Body of pancreas (tissue), 4 donors: Measurements from ENCODE around the gene GSG1L. TPM values are rescaled to one million over a fixed set of nuclear protein-coding genes. Genes with fewer than 3 reads are reported as not detected.

Experiments
- ATAC-seq: fragments of 150-250 bp; one replicate; pipeline ENCODE4 v1.9.1; 2016
- DNase-seq, 4 donors: peaks; one replicate each; pipeline ENCODE4 v3.0.0-alpha.2; 2019
- H3K27ac ChIP-seq, 4 donors: fragments of 200-600 bp; sonication (generic); 1 replicate in 3 of 4; 2 replicates in 1 of 4; pipeline versions ENCODE4 v1.5.1 to v1.6.1; 2016 to 2019; ENCODE audit warnings: mild to moderate bottlenecking in 1 of 4, mixed read lengths in 1 of 4, moderate library complexity in 1 of 4
- H3K27me3 ChIP-seq, 2 donors: fragments of 200-600 bp; sonication (generic); one replicate each; pipeline ENCODE4 v1.6.0; 2016; ENCODE audit warnings: mild to moderate bottlenecking in 1 of 2
- H3K36me3 ChIP-seq, 2 donors: fragments of 200-600 bp; sonication (generic); replicated peaks in 1 of 2; 2 replicates each; pipeline ENCODE4 v1.5.1; 2016; ENCODE audit warnings: low read depth in 2 of 2; ENCODE audit not compliant: insufficient read depth in 1 of 2
- H3K4me1 ChIP-seq: fragments of 200-600 bp; sonication (generic); one replicate; pipeline ENCODE4 v1.6.0; 2016
- H3K4me3 ChIP-seq, 2 donors: fragments of 200-600 bp; sonication (generic); 1 replicate in 1 of 2; 2 replicates in 1 of 2; pipeline ENCODE4 v1.5.1; 2016 to 2019
- H3K9me3 ChIP-seq, 3 donors: fragments of 200-600 bp; sonication (generic); 1 replicate in 2 of 3; 2 replicates in 1 of 3; pipeline ENCODE4 v1.5.1; 2016
- CTCF ChIP-seq, 7 experiments: fragments of 450-650 bp in 4 of 7; fragments of 200-600 bp in 3 of 7; sonication (generic) in 3 of 7; IDR thresholded peaks; one replicate each; pipeline ENCODE4 v1.5.1; 2016 to 2019; ENCODE audit warnings: antibody characterized with exemption in 7 of 7
- POLR2A ChIP-seq, 3 donors: fragments of 450-650 bp; IDR thresholded peaks; one replicate each; pipeline ENCODE4 v1.6.1; 2016; ENCODE audit warnings: antibody characterized with exemption in 3 of 3, mild to moderate bottlenecking in 2 of 3
- WGBS, 2 donors: methylation state at CpG; one replicate each; pipeline ENCODE4 v1.1.5; 2017; 5-methylcytosine and 5-hydroxymethylcytosine counted together
- intact Hi-C: fragments of 100-400 bp; cut with DNase I; formaldehyde crosslinking; loops from one replicate; pipeline ENCODE4 v1.15.1; 2023
- total RNA-seq, 2 donors: library from RNA; depleted of rRNA; stranded (reverse); fragments of >200 nt; gene quantifications; one replicate each; pipeline ENCODE4 v1.1.0, GENCODE V29; 2016

Gene GSG1L
- total RNA-seq, 2 donors from 2014 or later: not detected

- Histone ChIP-seq H3K4me1 (no peaks in the 10 kb centered on the region), H3K27me3 (no peaks in the 10 kb centered on the region), H3K36me3 (peaks cover 21 to 40% of the 10 kb centered on the region in 2 donors), H3K4me3 (no peak overlapping the region), H3K27ac (no peak overlapping the region), H3K9me3 (no peaks in the 10 kb centered on the region)
- ATAC-seq (no peak), DNase-seq (no peak)
- TF ChIP-seq POLR2A (IDR thresholded peaks at IDR 0.05) (no peak), CTCF (IDR thresholded peaks at IDR 0.05) (no peak)
- 95% methylated on average over 11 to 14 of the region's 14 CpGs for WGBS, 2 donors
- intact Hi-C loops: no loop called here
These were observed 37.5 kb upstream of the GSG1L start for GRCh38 chr16:28100810-28101532.

- ATAC-seq (no peak), DNase-seq (no peak)
- Histone ChIP-seq H3K36me3 (peaks cover 16 to 28% of the 10 kb centered on the region in 2 donors), H3K9me3 (no peaks in the 10 kb centered on the region), H3K4me3 (no peak overlapping the region), H3K27me3 (no peaks in the 10 kb centered on the region), H3K27ac (no peak overlapping the region), H3K4me1 (no peaks in the 10 kb centered on the region)
- WGBS, 2 donors: 94 to 97% methylated on average over 5 to 20 of the region's 20 CpGs
- TF ChIP-seq POLR2A (IDR thresholded peaks at IDR 0.05) (no peak), CTCF (IDR thresholded peaks at IDR 0.05) (no peak)
- intact Hi-C loops: no loop called here
These were observed 35.7 kb upstream of the GSG1L start for GRCh38 chr16:28098959-28099945.

- 89 to 96% methylated on average over 20 to 21 of the region's 21 CpGs for WGBS, 2 donors
- Histone ChIP-seq H3K4me1 (no peaks in the 10 kb centered on the region), H3K36me3 (peaks cover 16 to 19% of the 10 kb centered on the region in 2 donors), H3K9me3 (no peaks in the 10 kb centered on the region), H3K27me3 (no peaks in the 10 kb centered on the region), H3K27ac (no peak overlapping the region), H3K4me3 (no peak overlapping the region)
- TF ChIP-seq CTCF (IDR thresholded peaks at IDR 0.05): no peak
- DNase-seq (no peak), ATAC-seq (no peak)
- intact Hi-C loops: no loop called here
These were observed 34.9 kb upstream of the GSG1L start for GRCh38 chr16:28098171-28098958.

- no peak overlapping the region for H3K27ac ChIP-seq
- no peak for DNase-seq
- no peak for ATAC-seq
- peaks cover 14 to 16% of the 10 kb centered on the region in 2 donors for H3K36me3 ChIP-seq
- no peaks in the 10 kb centered on the region for H3K27me3 ChIP-seq
- intact Hi-C loops: no loop called here
- H3K9me3 ChIP-seq: no peaks in the 10 kb centered on the region
- no peaks in the 10 kb centered on the region for H3K4me1 ChIP-seq
- TF ChIP-seq POLR2A (IDR thresholded peaks at IDR 0.05) (no peak), CTCF (IDR thresholded peaks at IDR 0.05) (no peak)
- no peak overlapping the region for H3K4me3 ChIP-seq
- WGBS, 2 donors: 78 to 80% methylated on average over 16 to 17 of the region's 17 CpGs
These were observed 33.7 kb upstream of the GSG1L start for GRCh38 chr16:28096983-28097899.
